GM19099 (cell line): ENCODE results near the gene INPP4B.

Experiments used
- POLR2A ChIP-seq: IDR thresholded peaks from 3 replicates; pipeline ENCODE4 v1.6.1; 2011; ENCODE audit warnings: low read depth; ENCODE audit not compliant: insufficient read length; ENCODE audit errors: extremely low read depth

Gene INPP4B

DNA sequence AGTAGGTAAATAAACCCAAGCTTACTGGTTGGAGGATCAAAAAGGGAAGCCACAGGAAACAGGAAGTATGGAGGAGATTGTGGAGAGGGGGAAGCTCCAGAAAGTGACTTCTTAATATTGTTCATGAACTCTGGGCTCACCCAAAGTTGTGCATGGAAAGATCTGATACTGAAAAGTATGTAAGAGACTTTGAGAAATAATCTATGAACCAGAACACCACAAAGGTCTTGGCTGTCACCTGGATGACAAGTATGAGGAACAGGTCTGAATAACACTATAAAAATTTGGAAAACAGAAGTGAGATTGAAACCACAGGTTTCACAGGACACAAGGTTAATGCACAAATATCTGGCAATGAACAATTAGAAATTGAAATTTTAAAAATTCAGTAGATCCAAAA lies 567.4 kb downstream of the INPP4B start:
- TF ChIP-seq POLR2A = no peak

DNA sequence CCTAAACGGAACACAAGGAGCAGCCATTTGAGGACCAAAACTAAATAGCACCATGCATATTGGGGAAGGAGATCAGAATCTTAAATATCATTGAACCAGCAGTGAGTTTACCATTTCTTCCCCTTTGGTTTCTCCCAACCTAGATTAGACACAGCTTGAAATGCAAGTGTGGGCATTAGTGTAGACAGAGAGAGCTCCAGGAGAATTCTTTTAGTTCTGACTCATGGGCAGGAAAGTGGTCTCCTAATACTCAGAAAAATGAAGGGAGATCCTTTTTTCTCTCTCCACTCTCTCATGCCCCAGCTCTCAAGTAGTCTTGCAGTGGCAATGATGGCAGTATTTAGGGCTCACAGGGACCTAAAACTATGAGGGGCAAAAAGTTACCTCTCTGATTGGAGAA lies 567.9 kb downstream of the INPP4B start:
- TF ChIP-seq POLR2A = no peak

DNA sequence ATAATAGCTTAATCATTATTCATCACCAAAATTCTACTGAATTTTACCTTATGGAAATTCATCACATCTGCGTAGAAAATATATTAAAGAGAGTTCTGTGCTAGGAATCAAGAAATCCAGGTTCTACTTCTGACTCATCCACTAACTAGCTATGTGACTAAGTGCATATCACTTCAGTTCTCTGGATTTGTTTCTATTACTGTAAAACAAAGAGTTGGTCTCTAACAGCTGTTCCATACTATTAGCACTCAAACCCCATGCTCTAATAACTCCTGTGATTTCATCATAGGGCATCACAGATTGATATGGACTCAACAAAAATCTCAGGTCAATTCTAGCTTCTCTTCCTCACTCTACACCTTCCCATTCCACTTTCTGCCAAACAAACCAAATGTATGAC lies 572.0 kb downstream of the INPP4B start:
- no peak for TF ChIP-seq POLR2A

DNA sequence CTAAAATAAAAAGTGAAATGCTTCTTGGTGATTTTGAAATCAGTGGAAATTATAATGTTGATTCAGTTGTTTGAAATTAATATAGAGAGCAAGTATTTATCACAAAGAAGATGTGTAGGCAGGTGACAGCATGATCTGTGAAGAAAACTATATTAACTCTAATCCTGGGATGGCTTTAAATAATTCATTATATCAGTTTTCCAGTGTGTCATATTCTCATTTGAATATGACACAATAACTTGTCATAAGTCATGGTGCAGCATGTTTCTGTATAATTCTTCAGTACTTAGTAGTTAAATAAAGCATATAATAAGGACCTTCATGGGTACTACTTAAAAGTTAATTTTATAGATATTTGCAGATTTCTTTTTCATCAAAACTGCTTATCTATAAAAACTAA lies 573.6 kb downstream of the INPP4B start:
- TF ChIP-seq POLR2A = no peak

DNA sequence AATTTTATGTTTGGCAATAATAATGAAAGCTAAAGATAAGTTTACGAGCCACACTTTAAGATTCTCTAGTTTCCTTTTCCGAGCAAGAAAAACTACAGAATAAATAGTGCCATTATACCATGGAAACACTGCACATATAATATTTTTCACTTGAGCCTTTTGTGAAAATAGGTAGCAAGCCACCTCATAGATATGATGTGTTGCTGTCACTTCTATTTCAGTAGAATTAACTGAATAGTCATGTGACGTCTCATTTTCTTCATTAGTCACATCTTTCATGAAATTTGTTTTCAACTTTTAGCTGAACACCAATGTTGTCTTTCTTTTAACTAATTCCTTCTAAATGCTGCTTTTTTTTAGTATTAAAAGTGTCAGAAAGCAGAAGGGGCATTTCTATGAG lies 574.3 kb downstream of the INPP4B start:
- TF ChIP-seq POLR2A = no peak

DNA sequence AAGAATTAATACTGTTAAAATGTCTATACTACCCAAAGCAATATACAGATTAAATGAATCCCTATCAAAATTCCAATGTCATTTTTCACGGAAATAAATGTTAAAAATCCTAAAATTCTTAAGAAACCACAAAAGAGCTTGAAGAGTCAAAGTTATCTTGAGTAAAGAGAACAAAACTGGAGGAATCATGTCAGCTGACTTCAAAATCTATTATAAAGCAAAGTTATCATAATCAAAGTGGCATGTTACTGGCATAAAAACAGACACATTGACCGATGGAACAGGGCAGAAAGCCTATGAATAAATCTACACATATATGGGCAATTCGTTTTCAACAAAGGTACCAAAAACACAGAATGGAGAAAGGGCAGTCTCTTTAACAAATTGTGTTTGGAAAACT lies 579.0 kb downstream of the INPP4B start:
- TF ChIP-seq POLR2A = no peak

DNA sequence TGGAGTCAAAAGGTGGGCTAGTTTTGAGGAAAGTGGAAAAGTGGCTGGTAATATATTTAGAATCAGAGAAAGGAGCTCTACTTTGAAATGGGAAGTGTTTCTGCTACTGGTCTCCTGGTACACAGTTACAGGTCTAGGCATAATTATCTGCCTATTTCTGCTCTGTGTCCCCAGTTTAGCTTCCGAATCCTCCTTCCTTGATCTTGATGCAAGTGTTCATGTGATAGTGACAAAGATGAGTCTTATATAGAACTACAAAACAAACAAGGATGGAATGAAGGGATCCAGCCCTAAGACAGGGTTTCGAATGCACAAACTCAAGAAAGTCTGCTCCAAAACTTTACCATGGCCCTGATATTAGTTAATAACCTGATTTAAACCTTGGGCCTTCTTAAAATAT lies 580.2 kb downstream of the INPP4B start:
- no peak for TF ChIP-seq POLR2A

DNA sequence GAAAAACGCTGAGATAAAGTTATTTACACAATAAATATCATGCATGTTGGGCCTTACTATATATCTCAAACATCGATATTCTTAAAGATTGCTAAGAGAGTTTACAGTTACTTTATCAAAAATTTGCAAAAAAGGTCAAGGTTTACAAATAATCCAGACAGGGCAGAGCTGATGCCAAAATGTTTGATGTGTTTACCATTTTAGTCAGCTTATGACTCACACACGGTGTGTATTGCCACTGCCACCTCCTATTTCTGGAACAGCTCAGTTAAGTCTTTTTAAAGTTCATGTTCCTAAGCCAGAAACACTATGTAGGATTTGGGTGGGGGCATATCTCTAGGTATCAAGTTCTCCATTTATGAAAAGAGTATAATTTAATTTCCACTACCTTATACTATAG lies 580.6 kb downstream of the INPP4B start:
- no peak for TF ChIP-seq POLR2A

DNA sequence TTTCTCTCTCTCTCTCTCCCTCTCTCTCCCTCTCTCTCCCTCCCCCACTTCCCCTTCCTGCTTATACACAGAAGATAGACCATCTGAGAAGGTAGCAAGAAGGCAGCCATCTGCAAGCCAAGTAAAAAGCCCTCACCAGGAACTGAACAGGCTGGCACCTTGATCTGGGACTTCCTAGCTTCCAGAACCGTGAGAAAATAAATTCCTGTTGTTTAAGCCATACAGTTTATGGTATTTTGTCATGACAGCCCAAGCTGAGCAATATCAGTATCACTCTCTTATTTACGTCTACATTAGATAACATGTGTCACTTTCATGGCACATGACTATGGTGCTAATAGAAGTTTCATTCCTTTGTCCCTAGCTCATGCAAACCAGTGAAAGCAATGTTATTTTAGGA lies 581.1 kb downstream of the INPP4B start:
- TF ChIP-seq POLR2A = no peak

DNA sequence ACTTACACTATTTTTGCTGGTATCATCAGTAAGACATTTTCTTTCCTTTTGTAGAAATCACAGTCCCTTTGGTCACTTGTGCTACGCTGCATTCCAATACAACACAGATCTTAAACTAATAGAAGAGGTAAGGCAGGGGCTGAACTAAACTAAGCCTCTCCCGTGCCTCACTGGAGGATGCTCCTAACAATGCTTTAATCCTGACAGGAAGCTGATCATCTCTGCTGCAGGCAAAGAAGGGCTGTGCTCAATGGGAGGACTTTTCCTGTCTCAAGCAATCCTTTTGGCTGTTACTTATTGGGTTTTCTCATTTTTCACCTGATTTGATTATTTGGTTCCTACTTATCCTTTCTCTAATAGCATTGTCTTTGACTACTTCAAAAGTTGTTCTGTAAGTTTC lies 583.1 kb downstream of the INPP4B start:
- TF ChIP-seq POLR2A = no peak

DNA sequence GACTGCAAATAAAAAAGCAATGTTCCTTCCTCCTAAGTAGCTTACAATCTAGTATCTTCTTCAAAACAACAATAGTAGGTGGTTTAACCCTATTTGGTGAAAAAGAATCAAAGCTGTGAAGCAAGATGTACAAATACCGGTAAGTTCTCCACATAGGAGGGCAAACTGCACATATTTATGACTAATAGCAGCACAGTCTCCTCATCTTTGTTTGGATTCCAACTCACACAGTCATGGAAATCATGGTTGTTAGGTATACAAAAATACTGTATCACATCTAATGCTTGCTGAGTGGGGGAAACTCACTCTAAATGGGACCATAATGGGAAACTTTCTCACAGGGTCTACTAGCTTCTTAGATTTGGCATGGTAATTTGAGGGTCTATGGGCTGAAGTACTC lies 597.2 kb downstream of the INPP4B start:
- TF ChIP-seq POLR2A = no peak

DNA sequence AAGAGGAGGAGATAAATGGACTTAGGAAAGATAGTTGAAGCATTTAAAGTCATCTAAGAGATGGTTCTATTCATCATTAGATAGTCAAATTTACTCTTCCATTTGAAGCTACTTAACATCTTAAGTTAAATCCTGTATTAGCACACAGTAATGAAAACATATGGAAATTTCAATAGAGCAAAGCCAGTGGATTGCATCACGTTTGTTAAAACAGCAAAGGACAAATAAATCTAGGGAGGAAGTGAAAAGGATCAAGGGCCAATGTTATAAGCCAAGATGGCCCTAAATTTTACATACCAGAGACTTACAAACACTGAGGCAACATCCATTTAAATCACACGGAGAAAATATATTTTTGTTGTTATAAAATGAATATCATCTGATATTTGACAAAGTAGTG lies 602.8 kb downstream of the INPP4B start:
- TF ChIP-seq POLR2A = no peak

DNA sequence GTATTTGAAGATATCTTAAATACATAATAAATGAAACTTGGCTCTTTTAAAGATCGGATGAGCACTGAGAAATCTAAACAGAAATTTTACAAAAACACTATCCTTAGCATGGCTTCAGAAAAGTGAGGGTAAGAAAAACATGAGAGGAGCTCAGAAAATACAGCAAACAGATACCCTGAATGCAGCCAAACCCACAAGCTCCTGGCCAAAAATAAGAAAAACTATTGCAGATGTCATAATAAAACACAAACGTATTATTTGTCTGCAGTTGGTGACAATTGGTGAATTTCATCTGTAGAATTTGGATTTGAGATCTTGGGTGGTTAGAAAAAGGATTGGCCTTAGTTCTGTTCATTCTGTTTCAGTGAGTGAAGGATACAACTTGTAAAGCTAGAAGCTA lies 603.9 kb downstream of the INPP4B start:
- TF ChIP-seq POLR2A = no peak

DNA sequence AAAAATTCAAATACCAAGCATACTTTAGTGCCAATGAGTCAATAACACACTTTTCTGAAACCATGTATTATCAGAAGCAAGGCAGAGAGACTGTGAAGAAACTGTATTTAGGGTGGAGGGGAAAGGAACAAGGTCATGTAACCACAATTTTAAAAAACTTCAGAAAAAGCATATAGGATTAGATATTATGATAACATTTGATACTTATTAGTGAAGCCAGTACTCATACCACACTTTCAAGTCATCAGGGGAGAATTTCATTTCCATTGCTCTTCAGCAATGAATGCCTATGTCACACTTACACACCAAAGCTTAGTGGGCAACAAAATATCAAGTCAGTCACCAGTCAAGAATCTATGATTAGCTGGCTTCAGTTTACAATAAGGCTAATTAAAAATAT lies 607.5 kb downstream of the INPP4B start:
- no peak for TF ChIP-seq POLR2A

DNA sequence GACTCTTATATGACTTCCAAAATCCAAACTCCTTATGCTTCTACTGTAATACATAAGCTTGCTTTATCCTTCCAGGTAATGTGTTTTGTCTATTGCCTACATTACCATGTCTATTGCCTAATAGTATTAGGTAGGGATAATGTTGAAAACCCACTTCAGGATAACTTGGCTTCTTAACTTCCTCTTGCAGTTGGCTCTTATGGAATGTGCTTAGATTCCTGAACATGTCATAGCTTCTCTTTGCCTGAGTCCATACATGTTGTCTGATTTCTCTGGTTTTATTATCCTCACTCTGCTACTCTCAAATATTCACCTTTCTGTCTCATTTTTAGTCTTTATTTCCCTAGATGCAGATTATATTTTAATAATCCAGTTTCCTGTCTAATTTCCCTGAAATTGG lies 609.8 kb downstream of the INPP4B start:
- no peak for TF ChIP-seq POLR2A

DNA sequence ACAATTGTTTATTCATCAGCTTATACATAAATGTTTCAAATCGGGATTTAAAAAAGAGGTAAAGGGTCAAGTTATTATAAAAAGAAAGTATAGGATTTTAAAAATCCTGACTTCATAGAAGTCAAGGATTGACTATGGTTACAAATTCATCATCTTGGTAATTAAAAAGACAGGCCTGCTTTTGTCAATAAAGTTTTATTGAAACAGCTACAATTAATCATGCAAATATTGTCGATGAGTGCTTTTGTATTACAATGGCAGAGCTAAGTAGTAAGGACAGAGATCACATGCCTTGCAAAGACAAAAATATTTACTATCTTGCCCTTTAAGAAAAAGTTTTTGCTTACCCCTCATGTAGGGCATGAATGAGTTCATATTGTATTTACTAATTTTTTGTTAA lies 614.3 kb downstream of the INPP4B start:
- no peak for TF ChIP-seq POLR2A

DNA sequence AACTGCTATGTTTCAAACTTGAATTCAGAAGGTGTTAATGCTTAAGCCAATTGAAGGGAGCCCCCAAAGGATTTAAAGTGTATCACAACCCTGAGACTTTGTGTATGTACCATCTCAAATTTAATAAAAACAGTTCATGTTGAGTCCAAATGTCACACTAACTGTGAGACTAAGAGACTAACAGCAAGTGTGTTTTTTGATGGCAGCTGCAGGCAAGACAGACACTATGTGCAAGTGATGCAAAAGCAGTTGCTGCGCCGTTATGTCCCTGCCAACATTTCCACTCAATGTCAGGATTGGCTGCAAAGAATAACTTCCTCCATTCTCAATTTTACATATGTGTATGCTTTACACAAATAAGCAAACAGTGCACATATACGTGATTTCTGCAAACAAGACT lies 615.1 kb downstream of the INPP4B start:
- no peak for TF ChIP-seq POLR2A

DNA sequence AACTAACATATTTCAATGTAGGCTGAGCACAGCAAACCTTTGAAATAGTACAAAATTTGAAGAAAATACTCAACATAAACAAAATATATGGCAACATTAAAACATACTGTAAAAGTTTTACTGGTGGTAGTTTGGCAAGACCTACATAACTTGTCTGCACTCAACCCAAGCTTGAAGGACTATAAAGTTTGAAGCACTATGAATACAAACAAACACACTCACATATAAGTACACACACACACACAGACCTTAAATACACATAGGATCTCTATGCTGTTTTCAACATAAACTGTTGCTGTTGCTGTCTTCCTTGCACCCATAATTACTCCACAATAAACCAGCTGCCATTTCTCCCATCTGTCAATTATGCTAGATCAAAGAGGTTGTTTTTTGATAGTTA lies 620.1 kb downstream of the INPP4B start:
- TF ChIP-seq POLR2A = no peak

DNA sequence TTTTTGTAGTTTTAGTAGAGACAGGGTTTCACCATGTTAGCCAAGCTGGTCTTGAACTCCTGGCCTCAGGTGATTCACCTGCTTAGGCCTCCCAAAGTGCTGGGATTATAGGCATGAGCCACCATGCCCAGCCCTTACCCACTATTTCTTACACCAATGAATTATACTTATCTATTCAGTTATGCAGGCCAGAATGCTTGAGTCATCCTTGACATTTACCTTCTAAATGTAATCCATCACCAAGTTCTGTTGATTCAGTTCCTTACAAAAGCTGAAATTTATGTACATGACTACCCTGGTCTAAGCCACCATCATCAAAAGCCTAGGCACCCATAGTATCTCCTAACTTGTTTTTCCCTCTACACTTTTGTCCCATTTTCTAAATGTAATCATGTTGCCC lies 624.0 kb downstream of the INPP4B start:
- TF ChIP-seq POLR2A = no peak

DNA sequence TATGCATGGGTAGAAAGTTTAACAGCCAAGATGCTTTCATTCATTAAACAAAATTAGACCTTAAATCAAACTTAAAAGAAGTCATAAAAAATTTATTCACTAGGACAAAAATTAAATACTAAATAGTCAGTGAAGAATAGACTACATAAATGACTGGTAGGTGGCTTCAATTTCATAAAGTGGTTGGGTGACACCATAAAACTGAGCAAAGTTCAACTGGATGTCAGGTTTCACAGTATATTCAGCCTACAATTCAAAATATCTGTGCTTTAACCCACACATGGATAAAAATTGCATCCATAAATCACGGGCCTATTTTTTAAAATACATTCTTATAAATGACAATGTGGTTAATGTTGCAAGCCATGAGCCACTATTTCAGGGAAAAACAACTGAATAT lies 627.4 kb downstream of the INPP4B start:
- no peak for TF ChIP-seq POLR2A
